MCF 10A (cell line): ENCODE data around the gene KRT40. TPM values are rescaled to one million over a fixed set of nuclear protein-coding genes. Genes with fewer than 3 reads are reported as not detected.

Experiments used
- BruUV-seq: library from RNA; stranded (reverse); fragments of 400-500 nt; replicated peaks from 2 replicates; lab custom pipeline; 2021; lab: Mats Ljungman, UMichigan
- CTCF ChIA-PET: fragments of 300-600 bp; sonication (Branson Sonifier 250); formaldehyde crosslinking; extraction: SDS; loops from one replicate; lab custom pipeline; 2021; ENCODE audit warnings: antibody characterized with exemption, inconsistent platforms; lab: Yijun Ruan, JAX
- POLR2A ChIA-PET: fragments of 300-600, 350-650 bp; sonication (Branson Sonifier 250); formaldehyde crosslinking; extraction: SDS; loops from one replicate; lab custom pipeline; 2020; ENCODE audit warnings: antibody characterized with exemption, inconsistent platforms; lab: Yijun Ruan, JAX
- DNase-seq: peaks from one replicate; pipeline ENCODE4 v3.0.0-alpha.2; 2018; ENCODE audit not compliant: unreplicated experiment
- H3K27ac Mint-ChIP-seq: one replicate; pipeline ENCODE4 v1.8.0; 2022; ENCODE audit warnings: mild to moderate bottlenecking, low read depth, mixed read lengths; ENCODE audit not compliant: unreplicated experiment
- H3K27me3 Mint-ChIP-seq: one replicate; pipeline ENCODE4 v1.8.0; 2022; ENCODE audit warnings: mixed read lengths; ENCODE audit not compliant: insufficient read depth, unreplicated experiment
- H3K36me3 Mint-ChIP-seq: one replicate; pipeline ENCODE4 v1.8.0; 2022; ENCODE audit warnings: mild to moderate bottlenecking, moderate library complexity, mixed read lengths; ENCODE audit not compliant: insufficient read depth, unreplicated experiment
- H3K4me1 Mint-ChIP-seq: one replicate; pipeline ENCODE4 v1.8.0; 2022; ENCODE audit warnings: mixed read lengths; ENCODE audit not compliant: insufficient read depth, unreplicated experiment
- H3K4me3 Mint-ChIP-seq: one replicate; pipeline ENCODE4 v1.8.0; 2022; ENCODE audit warnings: mild to moderate bottlenecking, moderate library complexity, mixed read lengths; ENCODE audit not compliant: unreplicated experiment
- H3K9me3 Mint-ChIP-seq: one replicate; pipeline ENCODE4 v1.8.0; 2022; ENCODE audit warnings: mixed read lengths; ENCODE audit not compliant: unreplicated experiment
- CTCF ChIP-seq: fragments of 200-600 bp; IDR thresholded peaks from one replicate; pipeline ENCODE4 v1.8.0; 2022; ENCODE audit warnings: antibody characterized with exemption, mild to moderate bottlenecking; ENCODE audit not compliant: unreplicated experiment
- intact Hi-C: fragments of 100-400 bp; cut with micrococcal nuclease; formaldehyde crosslinking; loops from 2 replicates; pipeline ENCODE4 v1.14.1; 2022
- total RNA-seq: library from RNA; stranded (reverse); gene quantifications from 2 replicates; pipeline ENCODE4 v1.2.3, GENCODE V29; 2022

Gene KRT40
- total RNA-seq, 1 experiment from 2014 or later = not detected

DNA sequence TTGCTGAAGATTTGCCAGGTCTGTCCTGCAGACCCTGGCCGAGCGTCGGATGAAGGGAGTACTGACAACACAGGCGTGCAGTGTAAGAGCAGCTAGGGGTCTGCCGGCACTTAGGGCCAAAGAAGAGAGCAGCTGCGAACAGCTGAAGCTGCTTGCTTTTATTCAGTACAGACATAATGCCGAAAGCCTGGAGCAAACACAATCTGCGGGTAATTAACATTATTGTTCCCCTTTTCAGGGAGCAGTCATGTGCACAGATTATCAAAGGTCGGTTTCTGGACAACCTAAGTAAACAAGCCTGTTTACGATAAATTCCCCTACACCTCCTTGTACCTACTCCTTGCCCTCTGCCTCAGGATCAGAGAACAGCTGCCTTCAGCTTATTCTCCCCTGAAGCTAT, 34.7 kb downstream of the KRT40 start:
- intact Hi-C loops = no loop called here
- CTCF ChIA-PET = no interaction called here
- BruUV-seq = no TSS peak
- no peak for TF ChIP-seq CTCF
- H3K4me3 Mint-ChIP-seq = no peak overlapping the region
- peaks cover 16% of the 10 kb centered on the region for H3K4me1 Mint-ChIP-seq
- no peak for DNase-seq
- peaks cover 14% of the 10 kb centered on the region for H3K27me3 Mint-ChIP-seq
- no peak overlapping the region for H3K27ac Mint-ChIP-seq
- POLR2A ChIA-PET = no interaction called here
- peaks cover 7% of the 10 kb centered on the region for H3K36me3 Mint-ChIP-seq
- no peaks in the 10 kb centered on the region for H3K9me3 Mint-ChIP-seq

DNA sequence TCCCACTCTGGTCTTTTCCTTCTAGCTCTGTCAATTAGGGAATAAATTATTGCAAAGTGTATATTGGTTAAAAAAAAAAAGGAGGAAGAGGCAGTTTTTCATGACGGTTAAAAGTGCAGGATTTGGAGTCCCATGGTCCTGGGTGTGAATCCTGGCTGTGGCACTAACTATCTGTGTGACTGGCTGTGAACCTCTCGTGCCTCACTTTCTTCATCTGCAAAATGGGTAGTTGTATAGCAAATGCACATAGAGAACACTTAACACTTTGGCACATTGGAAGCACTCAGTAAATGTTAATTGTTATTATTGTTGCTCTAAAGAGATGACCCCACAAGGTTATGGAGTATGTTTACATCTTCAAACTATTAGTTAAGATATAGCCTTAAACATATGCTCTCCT, 36.2 kb downstream of the KRT40 start:
- ChIA-PET CTCF (no interaction called here), POLR2A (interaction anchor here (1.6 kb wide), 1 partner anchor 11 kb away, joined by 3 read pairs; the partner anchor contains the start of gene KRT23)
- Mint-ChIP-seq H3K4me1 (peaks cover 6% of the 10 kb centered on the region), H3K36me3 (peaks cover 7% of the 10 kb centered on the region), H3K4me3 (no peak overlapping the region), H3K27me3 (peaks cover 17% of the 10 kb centered on the region), H3K9me3 (no peaks in the 10 kb centered on the region), H3K27ac (no peak overlapping the region)
- no TSS peak for BruUV-seq
- TF ChIP-seq CTCF = no peak
- intact Hi-C loops = no loop called here
- no peak for DNase-seq

DNA sequence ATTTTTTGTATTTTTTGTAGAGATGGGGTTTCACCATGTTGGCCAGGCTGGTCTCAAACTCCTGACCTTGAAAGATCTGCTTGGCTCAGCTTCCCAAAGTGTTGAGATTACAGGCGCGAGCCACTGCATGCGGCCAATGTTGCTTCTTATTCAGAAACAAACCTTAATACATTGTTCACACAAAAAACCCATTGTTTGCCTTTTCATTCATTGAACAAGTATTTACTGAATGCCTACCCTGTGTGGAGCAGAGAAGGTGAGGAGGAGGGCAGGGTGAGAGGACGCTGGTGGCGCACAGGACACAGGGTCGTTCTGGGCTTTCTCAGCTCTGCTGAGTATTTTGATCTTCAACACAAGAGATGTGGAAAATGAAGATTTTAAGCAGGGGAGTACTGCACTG, 38.7 kb downstream of the KRT40 start:
- Mint-ChIP-seq H3K27ac (no peak overlapping the region), H3K27me3 (peaks cover 27% of the 10 kb centered on the region), H3K9me3 (no peaks in the 10 kb centered on the region), H3K36me3 (peaks cover 4% of the 10 kb centered on the region), H3K4me1 (no peaks in the 10 kb centered on the region), H3K4me3 (no peak overlapping the region)
- intact Hi-C loops = no loop called here
- DNase-seq = no peak
- ChIA-PET CTCF (interaction anchor here (0.7 to 2.1 kb wide), 3 partner anchors 13 to 387 kb away, joined by 3 to 5 read pairs (median 3); no protein-coding TSS in a partner anchor), POLR2A (no interaction called here)
- no peak for TF ChIP-seq CTCF
- no TSS peak for BruUV-seq

DNA sequence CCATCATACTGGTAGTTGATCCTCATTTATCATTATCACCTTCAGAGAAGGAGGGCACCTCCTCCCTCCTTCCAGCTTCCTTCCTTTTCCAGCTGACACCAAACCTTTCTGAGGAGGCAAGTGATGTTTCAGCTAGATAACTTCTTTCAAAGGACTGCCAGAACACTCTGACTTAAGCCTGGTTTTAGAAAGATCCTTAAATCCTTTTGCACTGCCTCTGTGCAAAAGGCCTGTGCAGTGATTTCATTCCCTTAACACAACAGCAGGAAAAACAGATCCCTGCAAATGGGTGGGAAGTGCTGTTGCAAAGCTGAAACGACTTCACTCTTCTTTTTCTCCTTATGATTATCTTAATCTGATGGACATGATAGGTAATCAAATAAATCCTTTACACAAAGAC, 39.6 kb downstream of the KRT40 start:
- no peaks in the 10 kb centered on the region for H3K4me1 Mint-ChIP-seq
- no peaks in the 10 kb centered on the region for H3K36me3 Mint-ChIP-seq
- peaks cover 24% of the 10 kb centered on the region for H3K27me3 Mint-ChIP-seq
- no peak for TF ChIP-seq CTCF
- intact Hi-C loops = no loop called here
- BruUV-seq = no TSS peak
- H3K27ac Mint-ChIP-seq = no peak overlapping the region
- DNase-seq = no peak
- POLR2A ChIA-PET = interaction anchor here (0.6 kb wide), 1 partner anchor 74 kb away, joined by 5 read pairs; no protein-coding TSS in a partner anchor
- H3K9me3 Mint-ChIP-seq = no peaks in the 10 kb centered on the region
- CTCF ChIA-PET = interaction anchor here (0.6 to 0.8 kb wide), 3 partner anchors 9 to 388 kb away, joined by 3 read pairs; no protein-coding TSS in a partner anchor
- no peak overlapping the region for H3K4me3 Mint-ChIP-seq
